Endothelial cell of umbilical vein (primary cell): ENCODE results near the gene GPNMB. TPM values are rescaled to one million over a fixed set of nuclear protein-coding genes. Genes with fewer than 3 reads are reported as not detected.

Source experiments
- BruUV-seq: library from RNA; stranded (reverse); fragments of 400-500 nt; replicated peaks from 2 replicates; lab custom pipeline; 2021; lab: Mats Ljungman, UMichigan
- CTCF ChIA-PET: fragments of 300-600, 350-600 bp; sonication (Branson Sonifier 250); formaldehyde crosslinking; loops from one replicate; lab custom pipeline; 2021; ENCODE audit warnings: antibody characterized with exemption, inconsistent platforms; lab: Charles Lee
- POLR2A ChIA-PET: fragments of 300-600, 350-600 bp; sonication (Branson Sonifier 250); formaldehyde crosslinking; loops from one replicate; lab custom pipeline; 2021; ENCODE audit warnings: antibody characterized with exemption, inconsistent platforms; lab: Charles Lee
- DNase-seq: peaks from one replicate; pipeline ENCODE4 v3.0.0-alpha.2; 2011; ENCODE audit warnings: low read depth, low spot score
- FAIRE-seq: peaks from 2 replicates; lab custom pipeline; 2011; peaks lifted over from hg19 to GRCh38; lab: Jason Lieb, UNC
- H2AFZ ChIP-seq: 2 replicates; pipeline ENCODE4 v1.6.0; 2012; ENCODE audit warnings: low read depth, low read length, control low read depth, inconsistent platforms
- H3K27ac ChIP-seq: 2 replicates; pipeline ENCODE4 v1.5.1; 2011; ENCODE audit warnings: low read depth, mild to moderate bottlenecking, control low read depth, low read length, moderate library complexity; ENCODE audit not compliant: insufficient read depth
- H3K27me3 ChIP-seq, 2 experiments: 2 replicates each; pipeline versions ENCODE4 v1.6.0 to v1.6.1; 2011; ENCODE audit warnings: low read length in 2 of 2, mixed read lengths in 1 of 2; ENCODE audit not compliant: control insufficient read depth in 2 of 2, insufficient read depth in 2 of 2
- H3K36me3 ChIP-seq, 2 experiments: 2 replicates in 1 of 2; 3 replicates in 1 of 2; pipeline ENCODE4 v1.5.1; 2011; ENCODE audit warnings: low read length in 2 of 2, mild to moderate bottlenecking in 1 of 2, moderate library complexity in 1 of 2; ENCODE audit not compliant: control insufficient read depth in 2 of 2, insufficient read depth in 2 of 2; ENCODE audit errors: extremely low read depth in 1 of 2
- H3K4me1 ChIP-seq: 3 replicates; pipeline ENCODE4 v1.5.1; 2011; ENCODE audit warnings: mild to moderate bottlenecking, low read length; ENCODE audit not compliant: control insufficient read depth, insufficient read depth; ENCODE audit errors: extremely low read depth
- H3K4me2 ChIP-seq: 2 replicates; pipeline ENCODE4 v1.6.1; 2011; ENCODE audit warnings: low read length, control low read depth, mixed read lengths; ENCODE audit not compliant: insufficient read depth
- H3K4me3 ChIP-seq, 3 experiments: fragments of 200-600 bp in 1 of 3; sonication (generic), shearing (Covaris generic) in 1 of 3; replicated peaks in 1 of 3; 2 replicates each; pipeline ENCODE4 v1.5.1; 2011 to 2016; ENCODE audit warnings: control low read depth in 3 of 3, low read length in 3 of 3, mild to moderate bottlenecking in 2 of 3, inconsistent platforms in 1 of 3, low read depth in 1 of 3, moderate library complexity in 1 of 3; ENCODE audit not compliant: insufficient read depth in 1 of 3
- H3K79me2 ChIP-seq: 2 replicates; pipeline ENCODE4 v1.6.0; 2012; ENCODE audit warnings: low read length, inconsistent platforms; ENCODE audit not compliant: control insufficient read depth, insufficient read depth
- H3K9ac ChIP-seq: replicated peaks from 2 replicates; pipeline ENCODE3; 2011; ENCODE audit warnings: low read length, control low read depth; ENCODE audit not compliant: insufficient read depth; ENCODE audit errors: extremely low read depth
- H3K9me1 ChIP-seq: replicated peaks from 3 replicates; pipeline ENCODE4 v1.6.0; 2011; ENCODE audit warnings: mild to moderate bottlenecking, low read length; ENCODE audit not compliant: control insufficient read depth, insufficient read depth; ENCODE audit errors: extremely low read depth
- H3K9me3 ChIP-seq: replicated peaks from 2 replicates; pipeline ENCODE4 v1.5.1; 2012; ENCODE audit warnings: low read length, inconsistent platforms; ENCODE audit not compliant: control insufficient read depth, insufficient read depth
- H4K20me1 ChIP-seq: replicated peaks from 2 replicates; pipeline ENCODE3; 2011; ENCODE audit warnings: mild to moderate bottlenecking, low read length; ENCODE audit not compliant: control insufficient read depth, insufficient read depth; ENCODE audit errors: extremely low read depth
- CTCF ChIP-seq, 2 donors: IDR thresholded peaks; 1 replicate in 1 of 2; 2 replicates in 1 of 2; pipeline ENCODE4 v1.5.1; 2011; ENCODE audit warnings: low read length in 2 of 2, mild to moderate bottlenecking in 2 of 2, moderate library complexity in 2 of 2, control low read depth in 1 of 2, inconsistent platforms in 1 of 2, low read depth in 1 of 2; ENCODE audit not compliant: insufficient read depth in 1 of 2; ENCODE audit errors: extremely low read depth in 1 of 2
- EZH2 ChIP-seq: IDR thresholded peaks from 2 replicates; pipeline ENCODE4 v1.6.1; 2012; ENCODE audit warnings: borderline replicate concordance, low read depth, mild to moderate bottlenecking, moderate library complexity, low read length, inconsistent platforms; ENCODE audit not compliant: severe bottlenecking
- FOS ChIP-seq: IDR thresholded peaks from 2 replicates; pipeline ENCODE4 v1.6.1; 2011; ENCODE audit warnings: mild to moderate bottlenecking, low read length, moderate library complexity, borderline replicate concordance; ENCODE audit not compliant: insufficient read depth
- GATA2 ChIP-seq: IDR thresholded peaks from 2 replicates; pipeline ENCODE4 v1.7.0; 2011; ENCODE audit warnings: low read depth, mild to moderate bottlenecking, moderate library complexity, mixed read lengths, low read length; ENCODE audit not compliant: insufficient read length, insufficient read depth
- JUN ChIP-seq: IDR thresholded peaks from 2 replicates; pipeline ENCODE4 v1.6.1; 2011; ENCODE audit warnings: borderline replicate concordance, low read depth; ENCODE audit not compliant: insufficient read length, insufficient read depth
- MAX ChIP-seq: IDR thresholded peaks from 2 replicates; pipeline ENCODE4 v1.6.1; 2011; ENCODE audit not compliant: insufficient read depth, insufficient read length
- MYC ChIP-seq: IDR thresholded peaks from one replicate; pipeline ENCODE4 v1.6.1; 2011; ENCODE audit warnings: mild to moderate bottlenecking, low read depth, low read length
- POLR2A ChIP-seq: IDR thresholded peaks from 2 replicates; pipeline ENCODE4 v1.6.1; 2012; ENCODE audit warnings: low read depth, mild to moderate bottlenecking, control low read depth, low read length
- POLR2AphosphoS5 ChIP-seq: IDR thresholded peaks from 2 replicates; pipeline ENCODE4 v1.6.1; 2012; ENCODE audit warnings: low read depth, mild to moderate bottlenecking, control low read depth, low read length, moderate library complexity; ENCODE audit not compliant: insufficient read depth
- dilution Hi-C: fragments of 300-500 bp; cut with MboI; formaldehyde crosslinking; loops from one replicate; pipeline ENCODE4 v1.15.0; 2019; ENCODE audit warnings: low sequenced_read_pairs; ENCODE audit not compliant: extremely low pct_ligation_motif_present
- intact Hi-C: fragments of 100-400 bp; cut with micrococcal nuclease; formaldehyde crosslinking; loops from one replicate; pipeline ENCODE4 v1.10.0; 2022
- polyA plus RNA-seq, 4 experiments: library from polyadenylated mRNA; depleted of rRNA in 3 of 4; stranded (reverse) in 3 of 4; unstranded in 1 of 4; fragments of >200 nt; gene quantifications; 2 replicates each; pipeline versions ENCODE4 v1.2.1 to v1.2.3, GENCODE V29; 2011 to 2012; ENCODE audit warnings: missing spikeins in 1 of 4
- total RNA-seq: library from RNA; stranded (reverse); gene quantifications from 2 replicates; pipeline ENCODE4 v1.2.3, GENCODE V29; 2021

The GPNMB gene
- total and polyA plus RNA-seq, 2 donors (not counting 3 experiments of a cell fraction or from before 2014, with no cell fraction given): 0.29 to 0.33 TPM

GRCh38 chr7:23234569-23235296 is 11.8 kb upstream of the GPNMB start:
- H3K4me2 ChIP-seq: no peak overlapping the region
- no peak overlapping the region for H3K4me3 ChIP-seq
- H3K9ac ChIP-seq: no peak overlapping the region
- no peaks in the 10 kb centered on the region for H3K9me1 ChIP-seq
- no peaks in the 10 kb centered on the region for H4K20me1 ChIP-seq
- no peak for FAIRE-seq
- no TSS peak for BruUV-seq
- intact Hi-C loops (no loop called here), dilution Hi-C loops (no loop called here)
- no peaks in the 10 kb centered on the region for H3K9me3 ChIP-seq
- peaks cover 0 to 6% of the 10 kb centered on the region in 2 experiments for H3K27me3 ChIP-seq
- no peak for DNase-seq
- ChIA-PET POLR2A (no interaction called here), CTCF (no interaction called here)
- no peak for TF ChIP-seq MYC
- no peak for TF ChIP-seq EZH2
- no peak for TF ChIP-seq GATA2
- no peak for TF ChIP-seq CTCF (IDR thresholded peaks at IDR 0.05; ENCODE audit: extremely low read depth in 1 of 2, insufficient read depth in 1 of 2, low read depth in 1 of 2, low read length in 2 of 2)
- TF ChIP-seq POLR2A: no peak
- no peak for TF ChIP-seq JUN
- no peak for TF ChIP-seq FOS
- no peak for TF ChIP-seq POLR2AphosphoS5
- TF ChIP-seq MAX: no peak
- H3K4me1 ChIP-seq: no peaks in the 10 kb centered on the region
- H3K36me3 ChIP-seq: no peaks in the 10 kb centered on the region
- H2AFZ ChIP-seq: no peak overlapping the region
- H3K27ac ChIP-seq: no peak overlapping the region
- H3K79me2 ChIP-seq: no peaks in the 10 kb centered on the region
